ENCODE measurements around the gene MAST4. TPM values are rescaled to one million over a fixed set of nuclear protein-coding genes. Genes with fewer than 3 reads are reported as not detected.

The MAST4 gene
- total RNA-seq, 1 donor from 2014 or later: 52.6 TPM

GRCh38 chr5:67149951-67150523 lies 553.8 kb downstream of the MAST4 start:
- intact Hi-C loops (cut with DNase I): loop anchor here (10.0 kb wide), 1 partner anchor 155 kb away; no protein-coding TSS in a partner anchor
- no peaks in the 10 kb centered on the region for H3K27me3 ChIP-seq
- ATAC-seq (no peak), DNase-seq (no peak)
- no peaks in the 10 kb centered on the region for H3K9me3 ChIP-seq
- H3K27ac ChIP-seq: no peak overlapping the region
- no peak overlapping the region for H3K4me3 ChIP-seq
- TF ChIP-seq CTCF (IDR thresholded peaks at IDR 0.05): peak; percentile 41
- H3K36me3 ChIP-seq: peaks cover 86% of the 10 kb centered on the region
- H3K4me1 ChIP-seq: no peaks in the 10 kb centered on the region

GRCh38 chr5:67152400-67152799 lies 556.2 kb downstream of the MAST4 start:
- H3K9me3 ChIP-seq: no peaks in the 10 kb centered on the region
- no peaks in the 10 kb centered on the region for H3K4me1 ChIP-seq
- peaks cover 86% of the 10 kb centered on the region for H3K36me3 ChIP-seq
- H3K27me3 ChIP-seq: no peaks in the 10 kb centered on the region
- DNase-seq (no peak), ATAC-seq (no peak)
- intact Hi-C loops (cut with DNase I): no loop called here
- no peak overlapping the region for H3K27ac ChIP-seq
- no peak for TF ChIP-seq CTCF (IDR thresholded peaks at IDR 0.05)
- no peak overlapping the region for H3K4me3 ChIP-seq

GRCh38 chr5:67153292-67153691 lies 557.1 kb downstream of the MAST4 start:
- TF ChIP-seq CTCF (IDR thresholded peaks at IDR 0.05): no peak
- H3K36me3 ChIP-seq: peaks cover 78% of the 10 kb centered on the region
- H3K4me3 ChIP-seq: no peak overlapping the region
- H3K27ac ChIP-seq: no peak overlapping the region
- H3K9me3 ChIP-seq: no peaks in the 10 kb centered on the region
- ATAC-seq: no peak
- H3K27me3 ChIP-seq: no peaks in the 10 kb centered on the region
- no peak for DNase-seq
- intact Hi-C loops (cut with DNase I): no loop called here
- H3K4me1 ChIP-seq: no peaks in the 10 kb centered on the region

GRCh38 chr5:67154556-67155206 lies 558.5 kb downstream of the MAST4 start:
- H3K4me3 ChIP-seq: no peak overlapping the region
- no peak overlapping the region for H3K27ac ChIP-seq
- TF ChIP-seq CTCF (IDR thresholded peaks at IDR 0.05): no peak
- no peak for DNase-seq
- intact Hi-C loops (cut with DNase I): no loop called here
- no peaks in the 10 kb centered on the region for H3K4me1 ChIP-seq
- H3K27me3 ChIP-seq: no peaks in the 10 kb centered on the region
- peaks cover 74% of the 10 kb centered on the region for H3K36me3 ChIP-seq
- peak; percentile 76 for ATAC-seq
- H3K9me3 ChIP-seq: no peaks in the 10 kb centered on the region

GRCh38 chr5:67156976-67157583 lies 560.9 kb downstream of the MAST4 start:
- TF ChIP-seq CTCF (IDR thresholded peaks at IDR 0.05): peak; percentile 81
- H3K4me3 ChIP-seq: no peak overlapping the region
- peak; percentile 62 for ATAC-seq
- no peak overlapping the region for H3K27ac ChIP-seq
- intact Hi-C loops (cut with DNase I): no loop called here
- no peaks in the 10 kb centered on the region for H3K4me1 ChIP-seq
- no peaks in the 10 kb centered on the region for H3K27me3 ChIP-seq
- no peaks in the 10 kb centered on the region for H3K9me3 ChIP-seq
- H3K36me3 ChIP-seq: peaks cover 67% of the 10 kb centered on the region
- no peak for DNase-seq
